Measurements from ENCODE around the gene BBS9. TPM values are rescaled to one million over a fixed set of nuclear protein-coding genes. Genes with fewer than 3 reads are reported as not detected.

The BBS9 gene
- total and polyA plus RNA-seq, 2 donors (not counting 1 experiment from before 2014, with no cell fraction given): 8.4 to 45.2 TPM

DNA sequence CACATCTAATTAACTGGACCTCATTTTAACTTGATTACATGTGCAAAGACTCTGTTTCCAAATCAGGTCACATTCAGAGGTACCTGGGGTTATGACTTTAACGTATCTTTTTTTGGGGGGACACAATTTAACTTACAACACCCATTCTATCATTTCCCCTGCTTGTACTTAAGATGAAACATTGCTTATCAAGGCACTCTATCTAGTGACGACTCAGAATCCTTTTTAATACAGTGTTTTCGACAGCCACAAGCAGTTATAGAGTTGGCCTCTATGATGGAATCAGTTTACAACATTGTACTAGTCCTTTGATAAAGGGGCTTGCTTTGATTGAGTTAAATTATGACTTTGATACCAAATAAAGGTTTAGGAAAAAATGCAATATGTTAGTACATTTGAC lies 22.7 kb downstream of the BBS9 start:
- H3K9me3 ChIP-seq (ENCODE audit: control extremely low read depth in 1 of 3, control insufficient read depth in 2 of 3, insufficient read depth in 1 of 3, low read length in 2 of 3): no peaks in the 10 kb centered on the region
- H3K4me2 ChIP-seq (replicated peaks; ENCODE audit: low read depth, low read length, poor library complexity, severe bottlenecking): no peak overlapping the region
- no peak overlapping the region for H3K27ac Mint-ChIP-seq
- H3K36me3 ChIP-seq (replicated peaks in 1 of 2; ENCODE audit: control extremely low read depth in 1 of 2, control insufficient read depth in 1 of 2, extremely low read depth in 1 of 2, insufficient read depth in 2 of 2, low read length in 1 of 2): no peaks in the 10 kb centered on the region
- H3K27ac ChIP-seq (ENCODE audit: low read length in 2 of 2): no peak overlapping the region
- H3K4me3 Mint-ChIP-seq: no peak overlapping the region
- no peaks in the 10 kb centered on the region for H3K27me3 ChIP-seq (replicated peaks in 1 of 4; ENCODE audit: control extremely low read depth in 1 of 4, control insufficient read depth in 3 of 4, insufficient read depth in 4 of 4, low read length in 3 of 4)
- peaks cover under 1% of the 10 kb centered on the region for H3K4me1 Mint-ChIP-seq
- H3K79me2 ChIP-seq (ENCODE audit: control insufficient read depth, insufficient read depth, low read length): no peaks in the 10 kb centered on the region
- H4K20me1 ChIP-seq (ENCODE audit: control insufficient read depth, insufficient read depth, low read length, poor library complexity, severe bottlenecking): no peaks in the 10 kb centered on the region
- H3K9me3 Mint-ChIP-seq (ENCODE audit: insufficient read depth): no peaks in the 10 kb centered on the region
- ChIA-PET CTCF (no interaction called here), POLR2A (no interaction called here)
- WGBS (ENCODE audit: insufficient coverage): no CpG with 5 or more reads among the region's 3 CpGs
- no peak for TF ChIP-seq EZH2 (IDR thresholded peaks at IDR 0.05; ENCODE audit: borderline replicate concordance, insufficient read depth, low read depth, low read length, poor library complexity, severe bottlenecking)
- no peak for TF ChIP-seq CTCF (IDR thresholded peaks at IDR 0.05)
- no peaks in the 10 kb centered on the region for H3K27me3 Mint-ChIP-seq
- no peak for DNase-seq
- no peak overlapping the region for H3K4me3 ChIP-seq (ENCODE audit: control extremely low read depth in 1 of 5, extremely low read depth in 1 of 5, insufficient read depth in 1 of 5, low read depth in 2 of 5, low read length in 4 of 5)
- H3K4me1 ChIP-seq (ENCODE audit: control insufficient read depth in 2 of 2, insufficient read depth in 2 of 2, low read length in 2 of 2): no peaks in the 10 kb centered on the region
- H3K9ac ChIP-seq (ENCODE audit: low read length): no peak overlapping the region
- intact Hi-C loops (cut with micrococcal nuclease): no loop called here
- no peak overlapping the region for H2AFZ ChIP-seq (ENCODE audit: insufficient read depth, low read depth, low read length, poor library complexity, severe bottlenecking)
- no peak for ATAC-seq (ENCODE audit: low read depth)

DNA sequence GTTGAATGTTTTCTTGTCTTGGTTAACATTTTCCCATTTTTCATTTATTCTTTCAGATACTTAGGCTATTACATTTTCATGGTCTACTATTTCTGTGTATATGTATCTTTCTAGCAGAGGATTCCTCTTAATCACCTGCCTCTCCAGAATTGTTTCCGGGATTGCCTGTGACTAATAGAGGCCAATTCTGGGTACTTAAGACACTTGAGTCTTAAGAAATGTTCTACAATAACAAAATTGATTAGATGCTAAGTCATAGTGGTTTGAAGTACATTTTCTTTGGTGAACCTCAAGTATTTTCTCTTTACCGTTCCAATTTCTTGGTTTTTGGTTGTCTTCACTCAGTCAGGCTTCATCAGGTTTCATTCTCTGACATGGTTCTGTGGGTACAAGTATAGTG lies 26.4 kb downstream of the BBS9 start:
- ChIA-PET CTCF (no interaction called here), POLR2A (no interaction called here)
- no peaks in the 10 kb centered on the region for H3K9me3 Mint-ChIP-seq (ENCODE audit: insufficient read depth)
- no peak overlapping the region for H3K4me3 Mint-ChIP-seq
- no CpG with 5 or more reads among the region's 2 CpGs for WGBS (ENCODE audit: insufficient coverage)
- no peak overlapping the region for H3K27ac ChIP-seq (ENCODE audit: low read length in 2 of 2)
- H3K79me2 ChIP-seq (ENCODE audit: control insufficient read depth, insufficient read depth, low read length): no peaks in the 10 kb centered on the region
- H3K27me3 Mint-ChIP-seq: no peaks in the 10 kb centered on the region
- H3K4me1 Mint-ChIP-seq: peaks cover 3% of the 10 kb centered on the region
- H3K27me3 ChIP-seq (replicated peaks in 1 of 4; ENCODE audit: control extremely low read depth in 1 of 4, control insufficient read depth in 3 of 4, insufficient read depth in 4 of 4, low read length in 3 of 4): no peaks in the 10 kb centered on the region
- intact Hi-C loops (cut with micrococcal nuclease): no loop called here
- no peak overlapping the region for H3K9ac ChIP-seq (ENCODE audit: low read length)
- H3K4me2 ChIP-seq (replicated peaks; ENCODE audit: low read depth, low read length, poor library complexity, severe bottlenecking): no peak overlapping the region
- no peaks in the 10 kb centered on the region for H3K36me3 ChIP-seq (replicated peaks in 1 of 2; ENCODE audit: control extremely low read depth in 1 of 2, control insufficient read depth in 1 of 2, extremely low read depth in 1 of 2, insufficient read depth in 2 of 2, low read length in 1 of 2)
- no peak overlapping the region for H3K4me3 ChIP-seq (ENCODE audit: control extremely low read depth in 1 of 5, extremely low read depth in 1 of 5, insufficient read depth in 1 of 5, low read depth in 2 of 5, low read length in 4 of 5)
- no peaks in the 10 kb centered on the region for H4K20me1 ChIP-seq (ENCODE audit: control insufficient read depth, insufficient read depth, low read length, poor library complexity, severe bottlenecking)
- H3K27ac Mint-ChIP-seq: no peak overlapping the region
- DNase-seq (no peak), ATAC-seq (ENCODE audit: low read depth) (no peak)
- no peaks in the 10 kb centered on the region for H3K9me3 ChIP-seq (ENCODE audit: control extremely low read depth in 1 of 3, control insufficient read depth in 2 of 3, insufficient read depth in 1 of 3, low read length in 2 of 3)
- no peak overlapping the region for H2AFZ ChIP-seq (ENCODE audit: insufficient read depth, low read depth, low read length, poor library complexity, severe bottlenecking)
- TF ChIP-seq CTCF (IDR thresholded peaks at IDR 0.05) (no peak), EZH2 (IDR thresholded peaks at IDR 0.05; ENCODE audit: borderline replicate concordance, insufficient read depth, low read depth, low read length, poor library complexity, severe bottlenecking) (no peak)
- no peaks in the 10 kb centered on the region for H3K4me1 ChIP-seq (ENCODE audit: control insufficient read depth in 2 of 2, insufficient read depth in 2 of 2, low read length in 2 of 2)

All from B cell (primary cell).